B cell (primary cell): ENCODE measurements around the gene SUSD5. TPM values are rescaled to one million over a fixed set of nuclear protein-coding genes. Genes with fewer than 3 reads are reported as not detected.
"Not testable (repeated sequence)": the region's sequence is repeated elsewhere in the genome, so short reads cannot be mapped to it uniquely, and the experiment has no call there.

Source experiments
- ATAC-seq: fragments of 200-7000 bp; cut with Tn5 transposase; one replicate; pipeline ENCODE4 v1.10.0; 2021; ENCODE audit warnings: low read depth, mild to moderate bottlenecking, moderate number of reproducible peaks, moderate library complexity
- CTCF ChIA-PET: fragments of 350-600 bp; sonication (Branson Sonifier 250); formaldehyde crosslinking; loops from one replicate; lab custom pipeline; 2021; ENCODE audit warnings: antibody characterized with exemption, inconsistent platforms; lab: Charles Lee
- POLR2A ChIA-PET: fragments of 350-600 bp; sonication (Branson Sonifier 250); formaldehyde crosslinking; loops from one replicate; lab custom pipeline; 2021; ENCODE audit warnings: antibody characterized with exemption; lab: Charles Lee
- DNase-seq: peaks from one replicate; pipeline ENCODE4 v3.0.0; 2013
- H2AFZ ChIP-seq: 2 replicates; pipeline ENCODE4 v1.6.1; 2012; ENCODE audit warnings: mild to moderate bottlenecking, low read depth, low read length; ENCODE audit not compliant: insufficient read depth, poor library complexity, severe bottlenecking
- H3K27ac ChIP-seq, 2 donors: 1 replicate in 1 of 2; 2 replicates in 1 of 2; pipeline ENCODE4 v1.5.1; 2012 to 2013; ENCODE audit warnings: low read length in 2 of 2, mild to moderate bottlenecking in 2 of 2, moderate library complexity in 1 of 2
- H3K27me3 ChIP-seq, 4 experiments: fragments of 200-600 bp in 1 of 4; sonication (generic) in 1 of 4; replicated peaks in 1 of 4; 1 replicate in 2 of 4; 2 replicates in 2 of 4; pipeline versions ENCODE4 v1.6.1 to v1.7.0; 2013 to 2016; ENCODE audit warnings: low read length in 3 of 4, mild to moderate bottlenecking in 2 of 4, mixed read lengths in 1 of 4, moderate library complexity in 1 of 4; ENCODE audit not compliant: insufficient read depth in 4 of 4, control insufficient read depth in 3 of 4; ENCODE audit errors: control extremely low read depth in 1 of 4
- H3K36me3 ChIP-seq, 2 experiments: replicated peaks in 1 of 2; 1 replicate in 1 of 2; 2 replicates in 1 of 2; pipeline versions ENCODE4 v1.6.1 to v1.7.1; 2013; ENCODE audit warnings: low read length in 1 of 2; ENCODE audit not compliant: insufficient read depth in 2 of 2, control insufficient read depth in 1 of 2; ENCODE audit errors: control extremely low read depth in 1 of 2, extremely low read depth in 1 of 2
- H3K4me1 ChIP-seq, 2 donors: fragments of 200-600 bp in 1 of 2; sonication (generic) in 1 of 2; 1 replicate in 1 of 2; 2 replicates in 1 of 2; pipeline versions ENCODE4 v1.5.1 to v1.6.1; 2013 to 2017; ENCODE audit warnings: low read length in 2 of 2; ENCODE audit not compliant: control insufficient read depth in 2 of 2, insufficient read depth in 2 of 2
- H3K4me2 ChIP-seq: replicated peaks from 2 replicates; pipeline ENCODE3; 2012; ENCODE audit warnings: mild to moderate bottlenecking, low read depth, low read length; ENCODE audit not compliant: poor library complexity, severe bottlenecking
- H3K4me3 ChIP-seq, 5 experiments: fragments of 200-600 bp in 1 of 5; sonication (generic) in 1 of 5; 1 replicate in 3 of 5; 2 replicates in 2 of 5; pipeline versions ENCODE4 v1.5.1 to v1.7.0; 2011 to 2016; ENCODE audit warnings: low read length in 4 of 5, mild to moderate bottlenecking in 4 of 5, low read depth in 2 of 5, control low read depth in 1 of 5, moderate library complexity in 1 of 5; ENCODE audit not compliant: insufficient read depth in 1 of 5; ENCODE audit errors: control extremely low read depth in 1 of 5, extremely low read depth in 1 of 5
- H3K79me2 ChIP-seq: fragments of 200-600 bp; sonication (generic); one replicate; pipeline ENCODE4 v1.6.0; 2016; ENCODE audit warnings: low read length; ENCODE audit not compliant: control insufficient read depth, insufficient read depth
- H3K9ac ChIP-seq: fragments of 200-600 bp; sonication (generic); 2 replicates; pipeline ENCODE4 v1.6.1; 2017; ENCODE audit warnings: mild to moderate bottlenecking, low read length, moderate library complexity
- H3K9me3 ChIP-seq, 3 donors: one replicate each; pipeline versions ENCODE4 v1.6.1 to v1.7.1; 2013; ENCODE audit warnings: low read length in 2 of 3; ENCODE audit not compliant: control insufficient read depth in 2 of 3, insufficient read depth in 1 of 3; ENCODE audit errors: control extremely low read depth in 1 of 3
- H4K20me1 ChIP-seq: 2 replicates; pipeline ENCODE4 v1.6.0; 2012; ENCODE audit warnings: mild to moderate bottlenecking, low read length; ENCODE audit not compliant: insufficient read depth, control insufficient read depth, poor library complexity, severe bottlenecking
- H3K27ac Mint-ChIP-seq: one replicate; pipeline ENCODE4 v1.8.0; 2021; ENCODE audit warnings: mixed read lengths
- H3K27me3 Mint-ChIP-seq: one replicate; pipeline ENCODE4 v1.8.0; 2021; ENCODE audit warnings: mixed read lengths
- H3K4me1 Mint-ChIP-seq: one replicate; pipeline ENCODE4 v1.8.0; 2021; ENCODE audit warnings: mixed read lengths
- H3K4me3 Mint-ChIP-seq: one replicate; pipeline ENCODE4 v1.8.0; 2021; ENCODE audit warnings: mixed read lengths
- H3K9me3 Mint-ChIP-seq: one replicate; pipeline ENCODE4 v1.8.0; 2022; ENCODE audit warnings: mixed read lengths; ENCODE audit not compliant: insufficient read depth
- EZH2 ChIP-seq: IDR thresholded peaks from 2 replicates; pipeline ENCODE4 v1.6.1; 2012; ENCODE audit warnings: borderline replicate concordance, low read depth, mild to moderate bottlenecking, moderate library complexity, low read length; ENCODE audit not compliant: insufficient read depth, poor library complexity, severe bottlenecking
- WGBS: methylation state at CpG from one replicate; pipeline ENCODE4 v1.1.5; 2013; ENCODE audit warnings: missing lambda C conversion rate; ENCODE audit not compliant: insufficient coverage; 5-methylcytosine and 5-hydroxymethylcytosine counted together
- intact Hi-C: fragments of 100-400 bp; cut with micrococcal nuclease; formaldehyde crosslinking; loops from one replicate; pipeline ENCODE4 v1.10.0; 2022
- polyA plus RNA-seq: library from polyadenylated mRNA; depleted of rRNA; stranded (reverse); fragments of >200 nt; gene quantifications from 2 replicates; pipeline ENCODE4 v1.2.3, GENCODE V29; 2012
- total RNA-seq, 2 donors: library from RNA; stranded (reverse); fragments of 120-200 nt in 1 of 2; gene quantifications; 1 replicate in 1 of 2; 2 replicates in 1 of 2; pipeline versions ENCODE4 v1.2.3 to v1.2.4, GENCODE V29; 2013 to 2022
- TF ChIP-seq, protein P1 (sequence below): fragments of 200-600 bp; IDR thresholded peaks from one replicate; pipeline ENCODE4 v1.8.0; 2022; ENCODE audit warnings: antibody characterized with exemption, mild to moderate bottlenecking

Gene SUSD5
- total and polyA plus RNA-seq, 2 donors (not counting 1 experiment from before 2014, with no cell fraction given) = 0.15 to 0.30 TPM

DNA sequence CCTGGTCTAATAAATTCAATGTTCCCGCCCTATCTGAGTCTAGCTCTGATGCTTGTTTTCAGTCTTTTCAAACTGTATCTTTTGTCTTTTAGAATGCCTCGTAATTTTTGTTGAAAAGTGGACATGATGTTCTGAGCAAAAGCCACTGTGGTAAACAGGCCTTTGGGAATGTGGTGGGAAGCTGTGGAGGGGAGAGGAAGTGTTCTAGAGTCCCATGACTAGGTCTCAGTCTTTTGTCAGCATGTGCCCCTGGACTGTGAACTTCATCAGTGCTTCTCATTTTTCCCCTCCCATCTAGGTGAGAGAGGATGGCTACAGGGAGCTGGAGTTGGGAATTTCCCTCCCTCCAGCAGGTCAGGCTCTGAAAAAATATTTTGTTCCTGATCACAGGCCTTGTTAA lies 33.7 kb downstream of the SUSD5 start:
- no peaks in the 10 kb centered on the region for H3K79me2 ChIP-seq
- ChIA-PET POLR2A (no interaction called here), CTCF (no interaction called here)
- H3K27me3 ChIP-seq = peaks cover 0 to 5% (median 0%) of the 10 kb centered on the region in 4 experiments
- no peaks in the 10 kb centered on the region for H3K4me1 ChIP-seq
- no peak overlapping the region for H2AFZ ChIP-seq
- H3K27ac ChIP-seq = no peak overlapping the region
- H3K4me1 Mint-ChIP-seq = no peaks in the 10 kb centered on the region
- H3K9ac ChIP-seq = no peak overlapping the region
- H4K20me1 ChIP-seq = no peaks in the 10 kb centered on the region
- H3K27me3 Mint-ChIP-seq = peaks cover 16% of the 10 kb centered on the region
- ATAC-seq = no peak
- H3K36me3 ChIP-seq = no peaks in the 10 kb centered on the region
- no peak for DNase-seq
- H3K9me3 Mint-ChIP-seq = peaks cover 4% of the 10 kb centered on the region
- no peak overlapping the region for H3K4me3 Mint-ChIP-seq
- no peak overlapping the region for H3K4me2 ChIP-seq
- H3K9me3 ChIP-seq = peaks cover 0 to 5% (median 0%) of the 10 kb centered on the region in 3 donors
- TF ChIP-seq, protein P1, sequence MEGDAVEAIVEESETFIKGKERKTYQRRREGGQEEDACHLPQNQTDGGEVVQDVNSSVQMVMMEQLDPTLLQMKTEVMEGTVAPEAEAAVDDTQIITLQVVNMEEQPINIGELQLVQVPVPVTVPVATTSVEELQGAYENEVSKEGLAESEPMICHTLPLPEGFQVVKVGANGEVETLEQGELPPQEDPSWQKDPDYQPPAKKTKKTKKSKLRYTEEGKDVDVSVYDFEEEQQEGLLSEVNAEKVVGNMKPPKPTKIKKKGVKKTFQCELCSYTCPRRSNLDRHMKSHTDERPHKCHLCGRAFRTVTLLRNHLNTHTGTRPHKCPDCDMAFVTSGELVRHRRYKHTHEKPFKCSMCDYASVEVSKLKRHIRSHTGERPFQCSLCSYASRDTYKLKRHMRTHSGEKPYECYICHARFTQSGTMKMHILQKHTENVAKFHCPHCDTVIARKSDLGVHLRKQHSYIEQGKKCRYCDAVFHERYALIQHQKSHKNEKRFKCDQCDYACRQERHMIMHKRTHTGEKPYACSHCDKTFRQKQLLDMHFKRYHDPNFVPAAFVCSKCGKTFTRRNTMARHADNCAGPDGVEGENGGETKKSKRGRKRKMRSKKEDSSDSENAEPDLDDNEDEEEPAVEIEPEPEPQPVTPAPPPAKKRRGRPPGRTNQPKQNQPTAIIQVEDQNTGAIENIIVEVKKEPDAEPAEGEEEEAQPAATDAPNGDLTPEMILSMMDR = no peak
- no peak for TF ChIP-seq EZH2
- 86% methylated on average over 1 of the region's 2 CpGs for WGBS
- intact Hi-C loops = no loop called here
- no peak overlapping the region for H3K4me3 ChIP-seq
- H3K27ac Mint-ChIP-seq = no peak overlapping the region

DNA sequence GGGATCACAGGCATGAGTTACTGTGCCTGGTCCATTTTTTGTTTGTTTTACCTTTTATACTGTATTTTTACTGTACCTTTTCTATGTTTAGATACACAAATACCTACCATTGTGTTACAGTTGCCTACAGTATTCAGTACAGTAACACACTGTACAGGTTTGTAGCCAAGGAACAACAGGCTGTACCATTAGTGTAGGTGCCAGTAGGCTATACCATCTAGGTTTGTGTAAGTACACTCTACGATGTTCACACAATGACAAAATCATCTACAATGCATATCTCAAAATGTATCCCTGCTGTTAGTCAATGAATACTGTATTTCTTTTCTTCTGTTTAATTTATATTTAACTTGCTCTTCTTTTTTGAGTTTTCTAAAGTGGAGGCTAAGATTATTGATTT lies 37.0 kb downstream of the SUSD5 start:
- H3K4me2 ChIP-seq, H3K27me3 ChIP-seq, DNase-seq, H3K9ac ChIP-seq, H2AFZ ChIP-seq, H3K4me3 Mint-ChIP-seq, H3K27ac ChIP-seq, H4K20me1 ChIP-seq, H3K27ac Mint-ChIP-seq, H3K4me3 ChIP-seq, POLR2A ChIA-PET, intact Hi-C loops, H3K4me1 ChIP-seq, H3K4me1 Mint-ChIP-seq, ATAC-seq, CTCF ChIA-PET, H3K36me3 ChIP-seq, H3K79me2 ChIP-seq: not testable (repeated sequence)
- peaks cover 1 to 10% (median 9%) of the 10 kb centered on the region in 3 donors for H3K9me3 ChIP-seq
- no CpG with 5 or more reads among the region's 1 CpG for WGBS
- Mint-ChIP-seq H3K9me3 (peaks cover 10% of the 10 kb centered on the region), H3K27me3 (peaks cover 11% of the 10 kb centered on the region)
